NB4 (cell line): Measurements from ENCODE around the gene HBE1.

Experiments
- DNase-seq: peaks from one replicate; pipeline ENCODE4 v3.0.0; 2010; ENCODE audit warnings: low read depth
- H3K4me3 ChIP-seq: one replicate; pipeline ENCODE4 v1.5.1; 2011; ENCODE audit warnings: mild to moderate bottlenecking, low read depth, low read length, moderate library complexity
- CTCF ChIP-seq: IDR thresholded peaks from one replicate; pipeline ENCODE4 v1.5.1; 2012; ENCODE audit warnings: low read depth, low read length
- MAX ChIP-seq: IDR thresholded peaks from 2 replicates; pipeline ENCODE4 v1.6.1; 2011; ENCODE audit warnings: low read depth, low read length
- MYC ChIP-seq: IDR thresholded peaks from 2 replicates; pipeline ENCODE4 v1.6.1; 2011; ENCODE audit warnings: low read depth, low read length
- POLR2A ChIP-seq: IDR thresholded peaks from 2 replicates; pipeline ENCODE4 v1.6.1; 2011; ENCODE audit warnings: mild to moderate bottlenecking; ENCODE audit not compliant: insufficient read length; ENCODE audit errors: extremely low read depth

HBE1 gene

GRCh38 chr11:5282628-5283027, 12.9 kb upstream of the HBE1 start:
- no peak overlapping the region for H3K4me3 ChIP-seq
- DNase-seq = no peak
- no peak for TF ChIP-seq CTCF
- no peak for TF ChIP-seq POLR2A
- TF ChIP-seq MYC = no peak
- TF ChIP-seq MAX = no peak

- no peak overlapping the region for H3K4me3 ChIP-seq
- no peak for DNase-seq
- no peak for TF ChIP-seq MAX
- no peak for TF ChIP-seq MYC
- TF ChIP-seq POLR2A = no peak
- no peak for TF ChIP-seq CTCF
These were observed 11.9 kb upstream of the HBE1 start for GRCh38 chr11:5281596-5281995.

- H3K4me3 ChIP-seq = no peak overlapping the region
- peak; percentile 89 for DNase-seq
- TF ChIP-seq MAX (no peak), CTCF (no peak), MYC (no peak)
These were observed 10.9 kb upstream of the HBE1 start for GRCh38 chr11:5280582-5281102.

GRCh38 chr11:5279471-5280090, 9.8 kb upstream of the HBE1 start:
- DNase-seq = no peak
- TF ChIP-seq CTCF = no peak
- TF ChIP-seq MYC = no peak
- no peak for TF ChIP-seq MAX
- no peak for TF ChIP-seq POLR2A
- no peak overlapping the region for H3K4me3 ChIP-seq

- TF ChIP-seq MAX (no peak), POLR2A (no peak), MYC (no peak), CTCF (no peak)
- DNase-seq = no peak
- no peak overlapping the region for H3K4me3 ChIP-seq
These were observed 8.2 kb upstream of the HBE1 start for GRCh38 chr11:5277807-5278382.
